ENCODE results near the gene PLEKHM3. TPM values are rescaled to one million over a fixed set of nuclear protein-coding genes. Genes with fewer than 3 reads are reported as not detected.

Gene PLEKHM3
- total and polyA plus RNA-seq, 2 of the 13 experiments (the other 11 are each of a cell fraction or from before 2014, with no cell fraction given), result 4.5 to 4.7 TPM

GRCh38 chr2:208039376-208040110 is 14.2 kb upstream of the PLEKHM3 start:
- no peak for FAIRE-seq
- H2AFZ ChIP-seq (ENCODE audit: low read length), result no peak overlapping the region
- ATAC-seq, result no peak
- TF ChIP-seq ZSCAN22 (CRISPR knock-in tag; IDR thresholded peaks at IDR 0.05) (no peak), KDM5A (IDR thresholded peaks at IDR 0.05; ENCODE audit: borderline replicate concordance, low read length) (no peak), RXRB (CRISPR knock-in tag; IDR thresholded peaks at IDR 0.05; ENCODE audit: borderline replicate concordance) (no peak), BCL6 (CRISPR knock-in tag; IDR thresholded peaks at IDR 0.05) (no peak), ZFY (CRISPR knock-in tag; IDR thresholded peaks at IDR 0.05) (no peak), GFI1 (CRISPR knock-in tag; IDR thresholded peaks at IDR 0.05; ENCODE audit: borderline replicate concordance) (no peak), ZBTB26 (CRISPR knock-in tag; IDR thresholded peaks at IDR 0.05; ENCODE audit: borderline replicate concordance) (no peak), ZNF761 (CRISPR knock-in tag; conservative IDR thresholded peaks at IDR 0.05) (no peak), MXI1 (IDR thresholded peaks at IDR 0.05; ENCODE audit: borderline replicate concordance, low read depth, low read length) (no peak), ZNF329 (CRISPR knock-in tag; IDR thresholded peaks at IDR 0.05; ENCODE audit: low read depth) (no peak), ZNF441 (CRISPR knock-in tag; IDR thresholded peaks at IDR 0.05; ENCODE audit: borderline replicate concordance) (no peak), FOXK2 (IDR thresholded peaks at IDR 0.05) (no peak), ZNF432 (CRISPR knock-in tag; IDR thresholded peaks at IDR 0.05; ENCODE audit: borderline replicate concordance) (no peak), ZMYM2 (CRISPR knock-in tag; IDR thresholded peaks at IDR 0.05) (no peak), PRDM10 (CRISPR knock-in tag; IDR thresholded peaks at IDR 0.05; ENCODE audit: low read depth) (no peak), ETV5 (CRISPR knock-in tag; IDR thresholded peaks at IDR 0.05; ENCODE audit: borderline replicate concordance) (no peak), ZNF577 (CRISPR knock-in tag; IDR thresholded peaks at IDR 0.05; ENCODE audit: borderline replicate concordance, low read depth) (no peak), TBX2 (CRISPR knock-in tag; IDR thresholded peaks at IDR 0.05; ENCODE audit: borderline replicate concordance) (no peak), FOSL1 (CRISPR knock-in tag; IDR thresholded peaks at IDR 0.05; ENCODE audit: borderline replicate concordance) (no peak)
- H3K9ac ChIP-seq (ENCODE audit: insufficient read depth, low read depth, low read length), result no peak overlapping the region
- no peaks in the 10 kb centered on the region for H4K20me1 ChIP-seq (ENCODE audit: insufficient read depth, low read length)
- peaks cover 0 to 8% of the 10 kb centered on the region in 2 experiments; a peak in 1 of 5 replicates for H3K27me3 ChIP-seq (ENCODE audit: control insufficient read depth in 1 of 2, insufficient read depth in 2 of 2, low read length in 2 of 2)
- H3K79me2 ChIP-seq (ENCODE audit: insufficient read depth, low read length), result no peaks in the 10 kb centered on the region
- ChIA-PET POLR2A (interaction anchor here (0.9 to 2.0 kb wide), 7 partner anchors 191 to 414 kb away, joined by 3 to 7 read pairs (median 5); partner anchors contain the start of genes CCNYL1 and METTL21A), CTCF (ENCODE audit: low intra/inter-chr PET ratio, low total read pairs) (interaction anchor here (1.6 to 2.2 kb wide), 2 partner anchors 66 to 293 kb away, joined by 4 to 23 read pairs; no protein-coding TSS in a partner anchor)
- no TSS peak for BruUV-seq (replicated peaks)
- 80% methylated on average over 12 of the region's 12 CpGs for WGBS (ENCODE audit: low lambda C conversion rate)
- no peak overlapping the region for H3K27ac ChIP-seq (ENCODE audit: extremely low read length, insufficient read depth, low read length)
- intact Hi-C loops (cut with micrococcal nuclease; ENCODE audit: unreplicated experiment), result loop anchor here (1.0 kb wide), 1 partner anchor 293 kb away; no protein-coding TSS in a partner anchor
- H3K9me3 ChIP-seq (ENCODE audit: low read length), result no peaks in the 10 kb centered on the region
- DNase-seq (ENCODE audit: low spot score), result no peak
- in situ Hi-C loops (cut with HindIII; ENCODE audit: extremely low pct_ligation_motif_present, low pct_unique_long_range_greater_than_20kb), result loop anchor here (5.0 kb wide), 1 partner anchor 292 kb away; no protein-coding TSS in a partner anchor
- no peak overlapping the region for H3K4me3 ChIP-seq (replicated peaks in 1 of 3; ENCODE audit: insufficient read depth in 1 of 3, low read depth in 2 of 3, low read length in 3 of 3)
- no peak overlapping the region for H3K4me2 ChIP-seq (ENCODE audit: low read depth, low read length)
- H3K36me3 ChIP-seq (replicated peaks in 1 of 2; ENCODE audit: control insufficient read depth in 1 of 2, insufficient read depth in 2 of 2, low read length in 2 of 2), result no peaks in the 10 kb centered on the region
- H3K4me1 ChIP-seq (ENCODE audit: insufficient read depth, low read length), result peaks cover 53% of the 10 kb centered on the region

Measured in HepG2 (cell line).